HUES6 (cell line): ENCODE results near the gene ZFR.
"Not testable (repeated sequence)": the region's sequence is repeated elsewhere in the genome, so short reads cannot be mapped to it uniquely, and the experiment has no call there.

Experiments
- H3K27ac ChIP-seq: 2 replicates; pipeline ENCODE4 v1.7.0; 2013; ENCODE audit warnings: low read depth, mild to moderate bottlenecking, low read length, inconsistent platforms
- H3K27me3 ChIP-seq: 2 replicates; pipeline ENCODE4 v1.6.1; 2013; ENCODE audit warnings: low read length; ENCODE audit not compliant: control insufficient read depth, insufficient read depth
- H3K36me3 ChIP-seq: 2 replicates; pipeline ENCODE4 v1.6.1; 2013; ENCODE audit warnings: low read length; ENCODE audit not compliant: control insufficient read depth, insufficient read depth
- H3K4me1 ChIP-seq: 2 replicates; pipeline ENCODE4 v1.6.1; 2013; ENCODE audit warnings: low read length; ENCODE audit not compliant: control insufficient read depth, insufficient read depth
- H3K4me3 ChIP-seq: 2 replicates; pipeline ENCODE4 v1.5.1; 2013; ENCODE audit warnings: low read depth, low read length
- H3K9ac ChIP-seq: one replicate; pipeline ENCODE4 v1.6.1; 2013; ENCODE audit warnings: mild to moderate bottlenecking, low read length
- H3K9me3 ChIP-seq: 2 replicates; pipeline ENCODE4 v1.6.1; 2013; ENCODE audit warnings: low read depth, low read length; ENCODE audit not compliant: control insufficient read depth, insufficient read depth

The ZFR gene

DNA sequence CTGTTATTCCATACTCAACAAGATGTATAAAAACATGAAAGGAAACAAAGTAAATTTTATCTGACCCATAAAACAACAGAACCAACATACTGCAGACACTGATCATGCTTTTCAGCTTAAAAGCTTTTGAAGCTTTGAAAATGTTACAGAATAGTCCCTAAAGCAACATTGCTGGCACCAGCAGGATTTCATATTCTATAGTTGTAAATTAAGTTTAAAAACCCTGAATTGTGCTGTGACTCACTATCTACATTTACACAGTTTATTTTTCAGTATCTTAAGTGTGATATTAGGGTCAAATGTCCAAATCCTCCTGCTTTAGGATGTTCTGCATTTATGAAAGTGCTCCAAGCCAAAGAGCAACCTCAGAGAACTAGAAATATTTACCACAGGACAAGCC, 59.9 kb downstream of the ZFR start:
- Histone ChIP-seq H3K4me1 (no peaks in the 10 kb centered on the region), H3K36me3 (peaks cover 88% of the 10 kb centered on the region), H3K4me3 (no peak overlapping the region), H3K9me3 (no peaks in the 10 kb centered on the region), H3K9ac (no peak overlapping the region), H3K27ac (no peak overlapping the region), H3K27me3 (no peaks in the 10 kb centered on the region)

DNA sequence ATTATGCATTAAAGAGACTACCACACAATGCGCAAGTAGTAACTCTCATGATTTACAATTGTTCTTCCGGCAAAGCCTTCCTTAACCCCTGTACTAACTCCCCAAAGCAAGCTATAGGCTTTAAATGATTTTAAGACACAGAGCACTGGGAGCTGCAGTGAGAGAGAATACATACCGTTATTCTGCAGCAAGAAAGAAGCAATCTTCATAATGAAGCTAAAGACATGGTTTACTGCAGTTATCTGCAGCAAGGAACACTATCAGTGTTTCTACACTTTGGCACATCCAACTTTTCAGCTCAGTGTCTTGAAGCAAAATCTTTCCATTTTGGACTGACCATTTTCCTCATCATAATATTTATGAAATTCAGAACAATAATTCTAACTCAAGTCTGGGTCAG, 61.0 kb downstream of the ZFR start:
- peaks cover 87% of the 10 kb centered on the region for H3K36me3 ChIP-seq
- no peak overlapping the region for H3K9ac ChIP-seq
- H3K4me3 ChIP-seq: no peak overlapping the region
- H3K9me3 ChIP-seq: no peaks in the 10 kb centered on the region
- no peaks in the 10 kb centered on the region for H3K4me1 ChIP-seq
- no peaks in the 10 kb centered on the region for H3K27me3 ChIP-seq
- H3K27ac ChIP-seq: no peak overlapping the region

DNA sequence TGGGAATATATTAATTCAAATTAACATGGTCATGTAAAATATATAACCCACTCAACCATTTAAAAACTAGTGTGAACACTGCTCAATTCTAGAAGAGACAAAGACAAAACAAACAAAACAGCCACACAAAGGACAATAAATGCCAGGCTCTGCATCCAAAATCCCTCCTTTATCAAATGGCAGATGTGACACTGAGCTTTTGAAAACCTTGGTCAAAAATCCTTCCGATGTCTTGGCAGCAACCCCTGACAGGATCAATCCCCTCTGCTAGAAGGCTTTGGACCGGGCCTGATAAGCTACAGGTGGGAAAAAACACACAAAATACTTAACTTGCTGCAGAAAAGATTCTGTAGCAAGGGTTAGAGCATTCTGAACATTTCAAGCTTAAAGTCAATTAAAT, 61.5 kb downstream of the ZFR start:
- Histone ChIP-seq H3K9ac (no peak overlapping the region), H3K27me3 (no peaks in the 10 kb centered on the region), H3K36me3 (peaks cover 86% of the 10 kb centered on the region), H3K4me1 (no peaks in the 10 kb centered on the region), H3K27ac (no peak overlapping the region), H3K4me3 (no peak overlapping the region), H3K9me3 (no peaks in the 10 kb centered on the region)

DNA sequence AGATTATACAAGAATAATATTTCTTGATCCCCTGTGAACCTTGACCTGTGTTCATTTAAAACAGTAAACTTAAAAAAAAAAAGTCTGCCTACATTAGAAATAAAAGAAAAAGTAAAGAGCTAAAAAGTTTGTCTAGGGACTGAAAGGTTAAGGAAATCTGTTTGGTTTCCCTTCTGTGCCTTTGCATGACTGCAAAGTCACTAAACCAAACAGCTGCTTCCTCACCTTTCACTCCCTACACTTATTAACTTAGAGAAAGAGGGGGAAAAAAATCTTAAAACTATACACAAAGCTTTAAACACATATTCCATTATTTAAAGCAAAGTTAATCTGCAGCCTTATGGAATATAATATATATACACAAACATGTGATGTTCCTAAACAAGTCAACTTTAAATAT, 65.1 kb downstream of the ZFR start:
- Histone ChIP-seq H3K9ac (no peak overlapping the region), H3K27ac (no peak overlapping the region), H3K4me3 (no peak overlapping the region), H3K27me3 (no peaks in the 10 kb centered on the region), H3K9me3 (no peaks in the 10 kb centered on the region), H3K36me3 (peaks cover 67% of the 10 kb centered on the region), H3K4me1 (no peaks in the 10 kb centered on the region)

DNA sequence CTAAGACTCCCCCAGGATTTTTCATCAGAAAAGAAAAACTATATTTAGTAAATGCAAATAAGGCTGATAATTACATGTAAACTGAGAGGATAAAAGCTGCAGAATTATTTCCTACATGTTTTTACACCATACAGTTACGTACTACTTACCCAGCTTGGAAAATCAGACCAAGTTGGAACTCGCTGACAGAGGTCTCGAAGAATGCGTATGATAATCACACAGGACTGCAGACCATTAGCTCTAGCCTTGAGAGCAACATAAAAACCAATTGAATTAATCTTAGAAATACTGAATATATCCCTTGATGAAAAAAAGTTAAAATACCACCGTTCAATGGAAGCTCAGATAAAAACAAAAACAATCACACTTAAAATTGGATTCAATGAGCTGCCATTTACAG, 65.6 kb downstream of the ZFR start:
- no peaks in the 10 kb centered on the region for H3K27me3 ChIP-seq
- H3K9ac ChIP-seq: no peak overlapping the region
- H3K4me1 ChIP-seq: no peaks in the 10 kb centered on the region

DNA sequence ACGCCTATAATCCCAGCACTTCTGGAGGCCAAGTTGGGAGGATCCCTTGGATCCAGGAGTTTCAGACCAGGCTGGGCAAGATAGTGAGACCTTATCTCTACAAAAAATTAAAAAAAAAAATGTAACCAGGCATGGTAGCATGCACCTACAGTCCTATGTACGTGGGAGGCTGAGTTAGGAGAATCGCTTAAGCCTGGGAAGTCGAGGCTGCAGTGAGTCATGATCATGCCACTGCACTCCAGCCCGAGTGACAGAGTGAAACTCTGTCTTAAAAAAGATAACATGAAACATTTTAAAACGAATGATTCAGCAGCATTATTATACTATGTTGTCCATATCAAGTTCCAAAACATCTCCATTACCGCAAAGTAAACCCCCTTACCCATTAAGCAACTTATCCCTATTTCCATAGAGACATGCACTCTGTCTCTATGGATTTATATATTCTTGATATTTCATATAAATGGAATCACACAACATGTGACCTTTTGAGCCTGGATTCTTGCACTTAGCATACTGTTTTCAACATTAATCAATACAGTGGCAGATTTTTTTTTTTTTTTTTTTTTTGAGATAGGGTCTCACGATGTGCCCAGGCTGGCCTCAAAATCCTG, 74.9 kb downstream of the ZFR start:
- no peak overlapping the region for H3K4me3 ChIP-seq
- H3K27ac ChIP-seq: no peak overlapping the region
- no peaks in the 10 kb centered on the region for H3K27me3 ChIP-seq
- no peak overlapping the region for H3K9ac ChIP-seq
- no peaks in the 10 kb centered on the region for H3K4me1 ChIP-seq
- peaks cover 56% of the 10 kb centered on the region for H3K36me3 ChIP-seq
- H3K9me3 ChIP-seq: no peaks in the 10 kb centered on the region

More for the DNA sequence above, 65.6 kb downstream of the ZFR start:
- no peaks in the 10 kb centered on the region for H3K9me3 ChIP-seq
- H3K27ac ChIP-seq: no peak overlapping the region
- no peak overlapping the region for H3K4me3 ChIP-seq
- H3K36me3 ChIP-seq: peaks cover 65% of the 10 kb centered on the region

DNA sequence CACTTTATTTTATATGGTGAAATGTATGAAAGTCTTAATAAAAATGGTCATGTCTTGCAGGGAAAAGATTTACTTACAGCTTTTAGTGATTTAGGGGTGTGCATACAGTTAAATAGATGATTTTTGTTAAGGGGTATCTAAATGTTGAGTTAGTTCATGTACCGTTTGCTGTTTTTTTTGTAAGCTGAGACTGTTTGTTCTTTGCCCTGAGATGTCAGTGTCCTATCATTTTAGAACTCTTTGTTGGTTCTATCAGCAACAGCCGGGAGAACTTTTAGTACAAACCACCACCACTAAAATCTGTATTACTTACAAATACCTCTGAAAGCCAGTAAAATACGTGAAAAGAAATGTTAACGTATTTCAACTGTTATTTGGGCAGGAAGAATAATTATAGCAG, 75.5 kb downstream of the ZFR start:
- H3K4me1 ChIP-seq: no peaks in the 10 kb centered on the region

DNA sequence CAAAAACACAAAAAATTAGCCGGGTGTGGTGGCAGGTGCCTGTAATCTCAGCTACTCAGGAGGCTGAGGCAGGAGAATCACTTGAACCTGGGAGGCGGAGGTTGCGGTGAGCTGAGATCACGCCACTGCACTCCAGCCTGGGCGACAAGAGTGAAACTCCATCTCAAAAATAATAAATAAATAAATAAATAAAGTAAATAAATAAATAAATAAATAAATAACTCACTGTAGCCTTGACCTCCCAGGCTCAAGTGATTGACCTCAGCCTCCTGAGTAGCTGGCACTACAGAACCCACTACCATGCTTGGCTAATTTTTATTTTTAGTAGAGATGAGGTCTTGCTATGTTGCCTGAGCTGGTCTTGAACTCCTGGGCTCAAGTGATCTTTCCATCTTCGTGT, 77.3 kb downstream of the ZFR start:
- H3K9ac ChIP-seq, H3K4me3 ChIP-seq, H3K27ac ChIP-seq, H3K4me1 ChIP-seq, H3K9me3 ChIP-seq, H3K27me3 ChIP-seq: not testable (repeated sequence)
- H3K36me3 ChIP-seq: peaks cover 60% of the 10 kb centered on the region

More for the DNA sequence above, 75.5 kb downstream of the ZFR start:
- Histone ChIP-seq H3K9ac (no peak overlapping the region), H3K4me3 (no peak overlapping the region), H3K9me3 (no peaks in the 10 kb centered on the region), H3K27ac (no peak overlapping the region), H3K36me3 (peaks cover 54% of the 10 kb centered on the region), H3K27me3 (no peaks in the 10 kb centered on the region)

DNA sequence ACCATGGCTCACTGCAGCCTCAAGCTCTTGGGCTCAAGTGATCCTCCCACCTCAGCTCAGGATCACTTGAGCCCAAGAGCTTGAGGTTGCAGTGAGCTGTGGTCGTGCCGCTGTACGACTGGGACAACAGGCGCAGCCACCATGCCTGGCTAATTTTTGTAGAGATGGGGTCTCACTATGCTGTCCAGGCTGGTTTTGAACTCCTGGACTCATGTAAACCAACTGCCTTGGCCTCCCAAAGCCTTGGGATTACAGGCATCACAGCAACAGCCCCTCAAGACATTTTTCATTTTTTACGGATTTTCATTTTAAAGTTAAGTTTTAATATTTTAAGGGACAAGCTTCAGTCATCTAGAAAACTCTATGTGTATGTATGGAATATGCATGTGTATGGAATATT, 78.9 kb downstream of the ZFR start:
- Histone ChIP-seq H3K9ac (no peak overlapping the region), H3K36me3 (peaks cover 50% of the 10 kb centered on the region), H3K27ac (no peak overlapping the region)

DNA sequence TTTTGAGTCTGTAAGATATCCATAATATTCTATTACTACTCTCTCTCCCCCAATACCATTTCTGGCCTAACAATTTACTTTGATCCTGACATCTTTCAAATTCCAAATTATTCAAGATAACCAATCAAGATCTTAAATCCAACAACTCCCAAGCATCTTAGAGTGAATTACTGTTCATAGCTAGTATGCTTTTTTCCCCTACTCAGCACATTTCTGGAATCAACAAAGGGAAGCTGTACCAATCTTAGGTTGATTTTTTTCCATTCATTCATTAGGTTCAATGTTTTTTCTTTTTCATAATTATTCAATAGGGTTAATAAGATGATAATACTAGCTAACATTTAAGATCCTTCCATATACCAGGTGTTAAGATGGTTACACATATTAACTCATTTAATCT, 81.5 kb downstream of the ZFR start:
- Histone ChIP-seq H3K4me3 (no peak overlapping the region), H3K9ac (no peak overlapping the region), H3K36me3 (peaks cover 38% of the 10 kb centered on the region), H3K4me1 (peaks cover 20% of the 10 kb centered on the region), H3K27ac (no peak overlapping the region), H3K9me3 (no peaks in the 10 kb centered on the region), H3K27me3 (no peaks in the 10 kb centered on the region)

More for the DNA sequence above, 78.9 kb downstream of the ZFR start:
- Histone ChIP-seq H3K4me1 (peaks cover 5% of the 10 kb centered on the region), H3K27me3 (no peaks in the 10 kb centered on the region), H3K9me3 (no peaks in the 10 kb centered on the region), H3K4me3 (no peak overlapping the region)

DNA sequence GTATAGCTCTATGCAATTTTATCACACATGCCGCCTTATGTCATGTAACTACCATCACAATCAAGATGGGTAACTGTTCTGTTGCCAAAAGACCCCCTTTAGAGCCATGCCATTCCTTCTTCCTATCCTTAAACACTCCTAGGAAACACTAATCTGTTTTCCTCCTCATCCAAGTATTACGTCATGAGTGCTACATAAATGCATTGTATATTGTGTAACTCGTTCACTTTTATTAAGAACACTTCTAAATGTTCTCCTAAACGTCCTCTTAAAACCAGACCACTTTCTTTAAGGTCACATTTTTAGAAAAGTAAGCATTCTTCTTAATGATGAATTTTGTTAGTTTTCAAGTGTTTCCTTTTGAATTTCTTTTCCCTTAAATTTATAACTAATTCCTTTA, 82.0 kb downstream of the ZFR start:
- H3K9me3 ChIP-seq: no peaks in the 10 kb centered on the region
- peaks cover 40% of the 10 kb centered on the region for H3K36me3 ChIP-seq
- H3K4me3 ChIP-seq: no peak overlapping the region
- H3K27me3 ChIP-seq: no peaks in the 10 kb centered on the region
- no peak overlapping the region for H3K9ac ChIP-seq
- H3K4me1 ChIP-seq: peaks cover 20% of the 10 kb centered on the region
- no peak overlapping the region for H3K27ac ChIP-seq

DNA sequence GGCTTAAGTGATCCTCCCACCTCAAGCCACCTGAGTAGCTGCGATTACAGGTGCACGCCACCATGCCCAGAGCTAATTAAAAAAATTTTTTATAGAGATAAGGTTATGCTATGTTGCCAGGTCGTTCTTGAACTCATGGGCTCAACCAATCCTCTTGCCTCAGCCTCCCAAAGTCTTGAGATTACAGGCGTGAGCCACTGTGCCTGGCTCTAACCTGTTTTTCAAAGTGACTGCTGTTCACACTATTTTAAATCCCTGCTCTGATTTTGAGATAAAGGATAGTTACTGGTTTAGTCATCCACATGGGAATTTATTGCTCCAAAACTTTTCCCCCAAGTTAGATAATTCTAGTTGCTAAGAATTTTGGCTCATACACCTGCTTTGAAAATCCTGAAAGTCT, 83.6 kb downstream of the ZFR start:
- Histone ChIP-seq H3K36me3 (peaks cover 49% of the 10 kb centered on the region), H3K27ac (no peak overlapping the region), H3K4me3 (no peak overlapping the region), H3K9me3 (no peaks in the 10 kb centered on the region), H3K27me3 (no peaks in the 10 kb centered on the region), H3K9ac (no peak overlapping the region), H3K4me1 (peaks cover 20% of the 10 kb centered on the region)
